Esophagus muscularis mucosa (tissue), 4 donors: ENCODE measurements around the gene EEF2K. TPM values are rescaled to one million over a fixed set of nuclear protein-coding genes. Genes with fewer than 3 reads are reported as not detected.

Source experiments
- DNase-seq: peaks from one replicate; pipeline ENCODE4 v3.0.0-alpha.2; 2017; ENCODE audit errors: extremely low spot score
- H3K27ac ChIP-seq, 4 donors: fragments of 200-600 bp; sonication (generic); replicated peaks in 1 of 4; 1 replicate in 3 of 4; 2 replicates in 1 of 4; pipeline ENCODE4 v1.5.1; 2016 to 2019; ENCODE audit warnings: mild to moderate bottlenecking in 1 of 4
- H3K27me3 ChIP-seq, 4 donors: fragments of 200-600 bp; sonication (generic); one replicate each; pipeline versions ENCODE4 v1.5.1 to v1.6.0; 2016 to 2019
- H3K36me3 ChIP-seq, 4 donors: fragments of 200-600 bp; sonication (generic); one replicate each; pipeline ENCODE4 v1.5.1; 2016 to 2019
- H3K4me1 ChIP-seq, 4 donors: fragments of 200-600 bp; sonication (generic); one replicate each; pipeline ENCODE4 v1.5.1; 2016 to 2019
- H3K4me3 ChIP-seq, 4 donors: fragments of 200-600 bp; sonication (generic); 1 replicate in 2 of 4; 2 replicates in 2 of 4; pipeline ENCODE4 v1.5.1; 2016 to 2019; ENCODE audit warnings: mild to moderate bottlenecking in 4 of 4, moderate library complexity in 1 of 4
- H3K9me3 ChIP-seq, 4 donors: fragments of 200-600 bp; sonication (generic); 1 replicate in 3 of 4; 2 replicates in 1 of 4; pipeline ENCODE4 v1.5.1; 2016 to 2019
- EP300 ChIP-seq: sonication (generic); formaldehyde crosslinking; IDR thresholded peaks from one replicate; pipeline ENCODE4 v1.6.1; 2017; ENCODE audit warnings: antibody characterized with exemption
- POLR2A ChIP-seq: fragments of 450-650 bp; IDR thresholded peaks from one replicate; pipeline ENCODE4 v1.6.1; 2017; ENCODE audit warnings: antibody characterized with exemption, moderate library complexity, mild to moderate bottlenecking, low read depth
- POLR2AphosphoS5 ChIP-seq, 2 donors: sonication (generic); formaldehyde crosslinking; IDR thresholded peaks; one replicate each; pipeline ENCODE4 v1.6.1; 2017; ENCODE audit warnings: antibody characterized with exemption in 2 of 2
- WGBS: methylation state at CpG from one replicate; pipeline ENCODE4 v1.1.5; 2018; 5-methylcytosine and 5-hydroxymethylcytosine counted together
- intact Hi-C: fragments of 100-400 bp; cut with DNase I; formaldehyde crosslinking; loops from one replicate; pipeline ENCODE4 v1.15.1; 2023
- total RNA-seq, 4 donors: library from RNA; depleted of rRNA; stranded (reverse); fragments of >200 nt; gene quantifications; one replicate each; pipeline versions ENCODE4 v1.1.0 to v1.2.1, GENCODE V29; 2016
- TF ChIP-seq, protein P1 (sequence below), 3 experiments: fragments of 200-600 bp in 2 of 3; fragments of 450-650 bp in 1 of 3; sonication (generic) in 2 of 3; IDR thresholded peaks; one replicate each; pipeline ENCODE4 v1.5.1; 2017 to 2019; ENCODE audit warnings: antibody characterized with exemption in 3 of 3, mild to moderate bottlenecking in 2 of 3, moderate library complexity in 1 of 3

EEF2K gene
- total RNA-seq, 4 donors from 2014 or later, result 18.1 to 37.7 (median 31.6) TPM

DNA sequence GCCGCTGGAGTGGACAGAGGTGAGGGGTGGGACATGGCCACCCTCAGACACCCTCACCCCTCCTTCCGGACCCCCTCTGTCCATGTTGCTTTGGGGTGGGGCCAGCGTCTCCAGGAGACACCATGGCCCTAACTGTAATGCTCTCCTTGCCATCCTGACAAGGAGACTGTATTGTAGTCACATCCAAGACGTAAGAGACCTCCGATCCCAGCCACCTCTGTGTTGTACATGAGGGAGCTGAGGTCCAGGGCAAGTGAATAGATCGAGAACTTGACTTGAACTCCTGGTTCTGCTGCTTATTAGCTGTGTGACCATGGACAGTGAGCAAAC lies 121.3 kb downstream of the EEF2K start:
- Histone ChIP-seq H3K27ac (no peak overlapping the region), H3K27me3 (no peaks in the 10 kb centered on the region), H3K4me1 (peaks cover 0 to 10% (median 7%) of the 10 kb centered on the region in 4 donors), H3K4me3 (no peak overlapping the region), H3K9me3 (no peaks in the 10 kb centered on the region), H3K36me3 (peaks cover 45 to 95% (median 83%) of the 10 kb centered on the region in 4 donors)
- intact Hi-C loops, result no loop called here
- no peak for TF ChIP-seq EP300
- no peak for TF ChIP-seq POLR2AphosphoS5 (IDR thresholded peaks at IDR 0.05)
- no peak for DNase-seq
- 91% methylated on average over 5 of the region's 6 CpGs for WGBS

DNA sequence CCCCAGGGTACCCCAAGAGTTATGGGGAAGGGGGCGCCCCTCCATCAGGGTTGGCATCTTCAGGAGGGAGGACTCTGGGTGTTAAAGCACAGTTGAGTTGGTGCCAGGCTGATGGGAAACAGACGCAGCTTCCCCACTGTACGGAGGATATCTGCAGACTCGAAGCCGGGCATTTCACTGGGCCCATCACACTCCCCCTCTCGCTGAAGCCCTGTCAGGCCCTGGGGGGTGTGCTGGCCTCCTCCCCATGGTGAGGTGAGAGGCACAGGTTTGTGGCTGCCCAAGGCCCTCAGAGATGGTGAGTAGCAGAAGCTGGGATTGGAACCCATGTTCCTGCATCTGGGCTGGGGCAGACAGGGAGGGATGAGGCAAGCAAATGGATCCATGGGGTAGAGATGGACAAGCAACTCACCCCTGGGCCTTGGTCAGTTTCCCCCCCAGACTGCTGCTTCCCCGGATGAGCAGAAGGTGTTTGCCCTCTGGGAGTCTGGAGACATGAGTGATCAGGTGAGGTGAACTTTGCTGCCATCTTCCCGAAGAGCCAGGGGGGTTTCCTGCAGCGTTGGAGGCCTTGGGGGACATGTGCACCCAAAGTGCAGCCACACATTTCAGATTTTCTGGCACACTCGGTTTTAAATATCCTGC lies 122.1 kb downstream of the EEF2K start:
- intact Hi-C loops, result no loop called here
- TF ChIP-seq EP300 (no peak), POLR2AphosphoS5 (IDR thresholded peaks at IDR 0.05) (no peak), POLR2A (no peak)
- TF ChIP-seq, protein P1, sequence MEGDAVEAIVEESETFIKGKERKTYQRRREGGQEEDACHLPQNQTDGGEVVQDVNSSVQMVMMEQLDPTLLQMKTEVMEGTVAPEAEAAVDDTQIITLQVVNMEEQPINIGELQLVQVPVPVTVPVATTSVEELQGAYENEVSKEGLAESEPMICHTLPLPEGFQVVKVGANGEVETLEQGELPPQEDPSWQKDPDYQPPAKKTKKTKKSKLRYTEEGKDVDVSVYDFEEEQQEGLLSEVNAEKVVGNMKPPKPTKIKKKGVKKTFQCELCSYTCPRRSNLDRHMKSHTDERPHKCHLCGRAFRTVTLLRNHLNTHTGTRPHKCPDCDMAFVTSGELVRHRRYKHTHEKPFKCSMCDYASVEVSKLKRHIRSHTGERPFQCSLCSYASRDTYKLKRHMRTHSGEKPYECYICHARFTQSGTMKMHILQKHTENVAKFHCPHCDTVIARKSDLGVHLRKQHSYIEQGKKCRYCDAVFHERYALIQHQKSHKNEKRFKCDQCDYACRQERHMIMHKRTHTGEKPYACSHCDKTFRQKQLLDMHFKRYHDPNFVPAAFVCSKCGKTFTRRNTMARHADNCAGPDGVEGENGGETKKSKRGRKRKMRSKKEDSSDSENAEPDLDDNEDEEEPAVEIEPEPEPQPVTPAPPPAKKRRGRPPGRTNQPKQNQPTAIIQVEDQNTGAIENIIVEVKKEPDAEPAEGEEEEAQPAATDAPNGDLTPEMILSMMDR (IDR thresholded peaks at IDR 0.05), result no peak
- Histone ChIP-seq H3K27ac (no peak overlapping the region), H3K36me3 (peaks cover 45 to 95% (median 79%) of the 10 kb centered on the region in 4 donors), H3K4me1 (peaks cover 0 to 10% (median 7%) of the 10 kb centered on the region in 4 donors), H3K9me3 (no peaks in the 10 kb centered on the region), H3K4me3 (no peak overlapping the region), H3K27me3 (no peaks in the 10 kb centered on the region)
- DNase-seq, result peak; percentile 66
- WGBS, result 74% methylated on average over 9 of the region's 10 CpGs

DNA sequence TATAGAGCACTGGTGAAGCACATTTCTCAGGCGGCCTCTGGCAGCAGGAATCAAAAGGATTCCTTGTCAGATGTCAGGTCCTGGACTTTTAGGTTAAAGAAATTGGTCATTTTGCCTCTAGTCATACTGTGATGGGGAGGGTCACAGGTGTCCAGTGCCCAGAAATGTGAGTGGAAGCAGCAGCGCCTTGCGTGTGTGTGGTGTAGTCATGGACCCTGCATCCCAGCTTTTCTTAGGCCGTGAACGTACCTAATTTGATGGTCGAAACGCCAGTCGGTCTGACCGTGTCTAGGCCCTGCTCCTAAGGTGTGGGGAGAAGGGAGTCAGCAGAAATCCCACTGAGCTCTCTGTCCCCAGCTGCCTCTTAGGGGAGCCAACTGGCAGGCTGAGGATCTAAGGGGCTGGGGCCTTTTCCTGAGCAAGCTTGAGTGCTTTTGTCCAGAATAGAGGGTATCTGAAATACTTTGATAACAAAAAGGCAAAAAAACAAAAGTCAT lies 123.2 kb downstream of the EEF2K start:
- peak; percentile 64 for DNase-seq
- no peak overlapping the region for H3K27ac ChIP-seq
- TF ChIP-seq POLR2A (no peak), POLR2AphosphoS5 (IDR thresholded peaks at IDR 0.05) (no peak), EP300 (no peak)
- TF ChIP-seq, protein P1 (IDR thresholded peaks at IDR 0.05), result no peak
- 95% methylated on average over 9 of the region's 9 CpGs for WGBS
- intact Hi-C loops, result no loop called here
- H3K9me3 ChIP-seq, result no peaks in the 10 kb centered on the region
- peaks cover 0 to 10% (median 7%) of the 10 kb centered on the region in 4 donors for H3K4me1 ChIP-seq
- H3K27me3 ChIP-seq, result no peaks in the 10 kb centered on the region
- no peak overlapping the region for H3K4me3 ChIP-seq
- H3K36me3 ChIP-seq, result peaks cover 44 to 95% (median 79%) of the 10 kb centered on the region in 4 donors

DNA sequence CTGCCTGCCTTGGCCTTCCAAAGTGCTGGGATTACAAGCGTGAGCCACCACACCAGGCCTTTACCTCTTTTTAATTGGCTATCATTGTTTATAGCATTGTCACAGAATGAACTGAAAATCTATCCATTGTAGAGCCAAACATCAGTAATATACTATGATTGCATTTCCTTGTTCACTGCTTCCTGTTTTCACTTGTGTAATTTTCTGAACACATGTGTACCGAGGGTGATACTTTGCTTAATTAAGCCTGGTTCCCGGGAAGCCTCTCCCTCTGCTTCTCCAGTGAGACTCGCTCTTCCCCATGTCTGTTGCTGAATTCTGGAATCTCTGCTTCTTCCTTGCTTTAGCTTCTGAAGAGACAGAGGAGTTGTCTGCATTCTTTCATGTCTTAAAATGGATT lies 124.2 kb downstream of the EEF2K start:
- Histone ChIP-seq H3K27ac (no peak overlapping the region), H3K27me3 (no peaks in the 10 kb centered on the region), H3K36me3 (peaks cover 39 to 95% (median 77%) of the 10 kb centered on the region in 4 donors), H3K4me1 (peaks cover 0 to 10% (median 7%) of the 10 kb centered on the region in 4 donors), H3K9me3 (no peaks in the 10 kb centered on the region), H3K4me3 (no peak overlapping the region)
- TF ChIP-seq POLR2AphosphoS5 (IDR thresholded peaks at IDR 0.05) (no peak), EP300 (no peak), POLR2A (no peak)
- TF ChIP-seq, protein P1 (IDR thresholded peaks at IDR 0.05), result no peak
- 63% methylated on average over 4 of the region's 4 CpGs for WGBS
- no peak for DNase-seq
- intact Hi-C loops, result no loop called here

DNA sequence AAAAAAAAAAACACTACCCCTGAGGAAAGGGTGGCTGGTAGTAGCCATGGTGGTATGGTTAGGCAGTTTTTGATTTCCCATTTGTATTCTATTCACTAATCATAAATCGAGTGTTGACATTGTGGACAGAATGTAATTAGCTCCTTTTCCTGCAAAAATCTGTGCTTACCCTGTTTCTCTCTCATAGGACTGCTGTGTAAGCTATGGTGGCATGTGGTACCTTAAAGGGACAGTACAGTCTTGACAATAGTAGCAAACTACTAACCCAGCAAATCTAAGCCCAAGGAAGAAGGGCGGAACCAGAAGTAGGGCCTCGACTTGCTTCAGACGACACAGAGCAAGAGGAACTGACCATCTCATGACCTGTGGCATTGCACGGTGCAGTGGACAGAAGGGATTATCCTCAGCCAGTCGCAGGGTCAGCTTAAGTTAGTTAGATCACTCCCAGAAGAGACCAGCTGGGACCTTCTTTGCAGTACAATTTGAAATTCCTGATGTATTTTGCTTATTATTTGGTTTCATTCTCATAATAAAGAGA lies 127.4 kb downstream of the EEF2K start:
- no peak for DNase-seq
- peaks cover 12 to 73% (median 56%) of the 10 kb centered on the region in 4 donors for H3K36me3 ChIP-seq
- WGBS, result 81% methylated on average over 6 of the region's 6 CpGs

More for the DNA sequence above, 127.4 kb downstream of the EEF2K start:
- no peak overlapping the region for H3K27ac ChIP-seq
- peaks cover 0 to 10% (median 7%) of the 10 kb centered on the region in 4 donors for H3K4me1 ChIP-seq
- peaks cover 0 to 6% (median 3%) of the 10 kb centered on the region in 4 donors for H3K9me3 ChIP-seq
- TF ChIP-seq POLR2A (no peak), POLR2AphosphoS5 (IDR thresholded peaks at IDR 0.05) (no peak)
- H3K4me3 ChIP-seq, result no peak overlapping the region
- no peaks in the 10 kb centered on the region for H3K27me3 ChIP-seq
- intact Hi-C loops, result no loop called here
